Esophagus muscularis mucosa (tissue), 4 donors: ENCODE data around the gene AADACL4. TPM values are rescaled to one million over a fixed set of nuclear protein-coding genes. Genes with fewer than 3 reads are reported as not detected.

Source experiments
- DNase-seq: peaks from one replicate; pipeline ENCODE4 v3.0.0-alpha.2; 2017; ENCODE audit errors: extremely low spot score
- H3K27ac ChIP-seq, 4 donors: fragments of 200-600 bp; sonication (generic); replicated peaks in 1 of 4; 1 replicate in 3 of 4; 2 replicates in 1 of 4; pipeline ENCODE4 v1.5.1; 2016 to 2019; ENCODE audit warnings: mild to moderate bottlenecking in 1 of 4
- H3K27me3 ChIP-seq, 4 donors: fragments of 200-600 bp; sonication (generic); one replicate each; pipeline versions ENCODE4 v1.5.1 to v1.6.0; 2016 to 2019
- H3K36me3 ChIP-seq, 4 donors: fragments of 200-600 bp; sonication (generic); one replicate each; pipeline ENCODE4 v1.5.1; 2016 to 2019
- H3K4me1 ChIP-seq, 4 donors: fragments of 200-600 bp; sonication (generic); one replicate each; pipeline ENCODE4 v1.5.1; 2016 to 2019
- H3K4me3 ChIP-seq, 4 donors: fragments of 200-600 bp; sonication (generic); 1 replicate in 2 of 4; 2 replicates in 2 of 4; pipeline ENCODE4 v1.5.1; 2016 to 2019; ENCODE audit warnings: mild to moderate bottlenecking in 4 of 4, moderate library complexity in 1 of 4
- H3K9me3 ChIP-seq, 4 donors: fragments of 200-600 bp; sonication (generic); 1 replicate in 3 of 4; 2 replicates in 1 of 4; pipeline ENCODE4 v1.5.1; 2016 to 2019
- EP300 ChIP-seq: sonication (generic); formaldehyde crosslinking; IDR thresholded peaks from one replicate; pipeline ENCODE4 v1.6.1; 2017; ENCODE audit warnings: antibody characterized with exemption
- POLR2A ChIP-seq: fragments of 450-650 bp; IDR thresholded peaks from one replicate; pipeline ENCODE4 v1.6.1; 2017; ENCODE audit warnings: antibody characterized with exemption, moderate library complexity, mild to moderate bottlenecking, low read depth
- POLR2AphosphoS5 ChIP-seq, 2 donors: sonication (generic); formaldehyde crosslinking; IDR thresholded peaks; one replicate each; pipeline ENCODE4 v1.6.1; 2017; ENCODE audit warnings: antibody characterized with exemption in 2 of 2
- WGBS: methylation state at CpG from one replicate; pipeline ENCODE4 v1.1.5; 2018; 5-methylcytosine and 5-hydroxymethylcytosine counted together
- intact Hi-C: fragments of 100-400 bp; cut with DNase I; formaldehyde crosslinking; loops from one replicate; pipeline ENCODE4 v1.15.1; 2023
- small RNA-seq, 3 donors: library from RNA; depleted of rRNA; stranded (forward); fragments of <200 nt; gene quantifications; one replicate each; pipeline ENCODE3, GENCODE V24; 2016
- total RNA-seq, 4 donors: library from RNA; depleted of rRNA; stranded (reverse); fragments of >200 nt; gene quantifications; one replicate each; pipeline versions ENCODE4 v1.1.0 to v1.2.1, GENCODE V29; 2016
- TF ChIP-seq, protein P1 (sequence below), 3 experiments: fragments of 200-600 bp in 2 of 3; fragments of 450-650 bp in 1 of 3; sonication (generic) in 2 of 3; IDR thresholded peaks; one replicate each; pipeline ENCODE4 v1.5.1; 2017 to 2019; ENCODE audit warnings: antibody characterized with exemption in 3 of 3, mild to moderate bottlenecking in 2 of 3, moderate library complexity in 1 of 3

Gene AADACL4
- total RNA-seq, 4 donors from 2014 or later, result not detected

DNA sequence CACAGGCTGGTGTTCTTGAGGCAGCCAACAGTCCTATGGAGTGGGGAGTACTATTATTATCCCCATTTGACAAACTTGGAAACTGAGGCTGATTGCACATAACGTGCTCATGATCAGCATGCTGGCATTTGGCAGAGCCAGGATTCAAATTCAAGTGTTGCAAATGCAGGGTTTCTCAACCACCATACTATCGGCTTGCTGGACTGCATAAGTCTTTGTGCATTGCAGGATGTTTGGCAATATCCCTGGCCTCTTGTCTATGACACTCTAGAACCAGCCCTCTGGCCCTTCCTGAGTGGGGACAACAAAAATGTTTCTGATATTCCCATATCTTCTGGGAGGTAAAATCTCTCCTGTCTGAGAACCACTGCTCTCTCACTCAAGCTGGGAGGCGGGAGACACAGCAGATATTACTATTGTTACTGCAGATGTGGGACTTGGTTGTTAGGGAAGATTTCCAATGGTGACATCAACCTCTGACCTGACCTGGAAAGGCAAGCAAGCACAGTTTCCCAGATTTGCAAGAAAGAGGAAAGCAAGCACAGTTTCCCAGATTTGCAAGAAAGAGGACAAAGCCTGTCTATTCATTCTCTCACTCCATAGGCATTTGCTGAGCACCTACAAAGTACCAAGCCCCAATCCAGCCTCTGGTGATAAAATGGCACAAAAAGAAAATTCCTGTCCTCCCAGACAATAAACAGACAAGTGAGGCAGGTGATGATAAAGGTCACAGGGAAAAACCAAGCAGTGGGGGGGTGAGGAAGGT lies 71.0 kb downstream of the AADACL4 start:
- Histone ChIP-seq H3K27me3 (peaks cover 0 to 3% (median 0%) of the 10 kb centered on the region in 4 donors), H3K36me3 (no peaks in the 10 kb centered on the region), H3K4me3 (no peak overlapping the region), H3K4me1 (no peaks in the 10 kb centered on the region), H3K27ac (no peak overlapping the region), H3K9me3 (no peaks in the 10 kb centered on the region)
- peak; percentile 78 for DNase-seq
- 75% methylated on average over 2 of the region's 3 CpGs for WGBS
- no peak for TF ChIP-seq EP300
- no peak for TF ChIP-seq POLR2A
- TF ChIP-seq POLR2AphosphoS5 (IDR thresholded peaks at IDR 0.05), result no peak
- TF ChIP-seq, protein P1, sequence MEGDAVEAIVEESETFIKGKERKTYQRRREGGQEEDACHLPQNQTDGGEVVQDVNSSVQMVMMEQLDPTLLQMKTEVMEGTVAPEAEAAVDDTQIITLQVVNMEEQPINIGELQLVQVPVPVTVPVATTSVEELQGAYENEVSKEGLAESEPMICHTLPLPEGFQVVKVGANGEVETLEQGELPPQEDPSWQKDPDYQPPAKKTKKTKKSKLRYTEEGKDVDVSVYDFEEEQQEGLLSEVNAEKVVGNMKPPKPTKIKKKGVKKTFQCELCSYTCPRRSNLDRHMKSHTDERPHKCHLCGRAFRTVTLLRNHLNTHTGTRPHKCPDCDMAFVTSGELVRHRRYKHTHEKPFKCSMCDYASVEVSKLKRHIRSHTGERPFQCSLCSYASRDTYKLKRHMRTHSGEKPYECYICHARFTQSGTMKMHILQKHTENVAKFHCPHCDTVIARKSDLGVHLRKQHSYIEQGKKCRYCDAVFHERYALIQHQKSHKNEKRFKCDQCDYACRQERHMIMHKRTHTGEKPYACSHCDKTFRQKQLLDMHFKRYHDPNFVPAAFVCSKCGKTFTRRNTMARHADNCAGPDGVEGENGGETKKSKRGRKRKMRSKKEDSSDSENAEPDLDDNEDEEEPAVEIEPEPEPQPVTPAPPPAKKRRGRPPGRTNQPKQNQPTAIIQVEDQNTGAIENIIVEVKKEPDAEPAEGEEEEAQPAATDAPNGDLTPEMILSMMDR (IDR thresholded peaks at IDR 0.05), result no peak
- intact Hi-C loops, result no loop called here

DNA sequence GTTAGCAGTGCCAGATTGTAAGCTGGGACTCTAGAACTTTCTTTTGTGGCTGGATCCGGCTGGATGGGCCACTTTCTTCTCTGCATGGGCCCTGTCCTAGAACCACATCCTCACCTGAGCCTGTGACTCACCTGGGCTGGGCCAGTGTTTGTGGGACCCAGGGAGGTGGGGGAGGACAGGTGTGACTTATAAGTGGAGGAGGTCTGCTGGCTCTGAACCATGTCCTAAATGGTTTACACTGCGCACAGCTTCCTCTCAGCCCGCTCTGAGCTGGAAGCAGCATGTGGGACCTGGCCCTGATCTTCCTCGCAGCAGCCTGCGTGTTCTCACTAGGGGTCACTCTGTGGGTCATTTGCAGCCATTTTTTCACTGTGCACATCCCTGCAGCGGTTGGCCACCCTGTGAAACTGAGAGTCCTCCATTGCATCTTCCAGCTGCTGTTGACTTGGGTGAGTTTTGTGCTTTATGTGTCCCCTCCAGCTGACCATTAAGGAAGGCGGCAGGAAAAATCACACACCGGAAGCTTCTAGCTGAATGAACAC lies 72.1 kb downstream of the AADACL4 start, which contains the start of gene AADACL3:
Gene AADACL3, plus strand, starts transcription at position 215 of the 542 bp plus-strand sequence. Its CDS starts 67 bp downstream, at position 282.
- intact Hi-C loops, result no loop called here

More for the DNA sequence above, 72.1 kb downstream of the AADACL4 start, which contains the start of gene AADACL3:
- Histone ChIP-seq H3K4me1 (no peaks in the 10 kb centered on the region), H3K27ac (no peak within 1 kb of the TSS), H3K36me3 (no peaks in the 10 kb centered on the region), H3K9me3 (no peaks in the 10 kb centered on the region), H3K4me3 (no peak within 1 kb of the TSS), H3K27me3 (peaks cover 0 to 5% (median 0%) of the 10 kb centered on the region in 4 donors)
- DNase-seq, result peak; percentile 77
- TF ChIP-seq, protein P1 (IDR thresholded peaks at IDR 0.05), result no peak
- TF ChIP-seq EP300 (no peak), POLR2A (no peak), POLR2AphosphoS5 (IDR thresholded peaks at IDR 0.05) (no peak)
- 79% methylated on average over 8 of the region's 8 CpGs for WGBS

Small RNA genes lying within 50 kb of the gene (small RNA-seq; reads per million reads assigned to genes)
- 0 reads per million in 3 donors for gene AC244670.1

Other genes with a start within 250 kb of the AADACL4 start
- gene DHRS3, start 25.9 kb upstream of the AADACL4 start, total RNA-seq, result 100 to 1,000 TPM; 130 to 237 (median 200) TPM
- not detected for gene AADACL3, start 72.0 kb downstream of the AADACL4 start, total RNA-seq
- not detected for gene CFAP107, start 102.1 kb downstream of the AADACL4 start, total RNA-seq
- gene PRAMEF12, start 129.7 kb downstream of the AADACL4 start, total RNA-seq, result not detected
- gene PRAMEF1, start 147.3 kb downstream of the AADACL4 start, total RNA-seq, result not detected
- not detected for gene PRAMEF11, start 187.3 kb downstream of the AADACL4 start, total RNA-seq
- gene HNRNPCL1, start 204.6 kb downstream of the AADACL4 start, total RNA-seq, result not detected
- not detected for gene PRAMEF2, start 213.0 kb downstream of the AADACL4 start, total RNA-seq
- gene PRAMEF4, start 242.1 kb downstream of the AADACL4 start, total RNA-seq, result not detected